AG09309 (cell line): Measurements from ENCODE around the gene TNFSF8.

ENCODE experiments used
- DNase-seq: peaks from one replicate; pipeline ENCODE4 v3.0.0-alpha.2; 2010; ENCODE audit warnings: low read depth
- H3K4me3 ChIP-seq: 2 replicates; pipeline ENCODE4 v1.5.1; 2011; ENCODE audit warnings: mild to moderate bottlenecking, low read depth, low read length, moderate library complexity; ENCODE audit not compliant: control insufficient read depth
- TF ChIP-seq, protein P1 (sequence below): IDR thresholded peaks from 2 replicates; pipeline ENCODE4 v1.5.1; 2011; ENCODE audit warnings: mild to moderate bottlenecking, low read depth, low read length, inconsistent platforms; ENCODE audit not compliant: insufficient read depth, control insufficient read depth; ENCODE audit errors: missing control alignments

TNFSF8 gene, protein sequence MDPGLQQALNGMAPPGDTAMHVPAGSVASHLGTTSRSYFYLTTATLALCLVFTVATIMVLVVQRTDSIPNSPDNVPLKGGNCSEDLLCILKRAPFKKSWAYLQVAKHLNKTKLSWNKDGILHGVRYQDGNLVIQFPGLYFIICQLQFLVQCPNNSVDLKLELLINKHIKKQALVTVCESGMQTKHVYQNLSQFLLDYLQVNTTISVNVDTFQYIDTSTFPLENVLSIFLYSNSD

DNA sequence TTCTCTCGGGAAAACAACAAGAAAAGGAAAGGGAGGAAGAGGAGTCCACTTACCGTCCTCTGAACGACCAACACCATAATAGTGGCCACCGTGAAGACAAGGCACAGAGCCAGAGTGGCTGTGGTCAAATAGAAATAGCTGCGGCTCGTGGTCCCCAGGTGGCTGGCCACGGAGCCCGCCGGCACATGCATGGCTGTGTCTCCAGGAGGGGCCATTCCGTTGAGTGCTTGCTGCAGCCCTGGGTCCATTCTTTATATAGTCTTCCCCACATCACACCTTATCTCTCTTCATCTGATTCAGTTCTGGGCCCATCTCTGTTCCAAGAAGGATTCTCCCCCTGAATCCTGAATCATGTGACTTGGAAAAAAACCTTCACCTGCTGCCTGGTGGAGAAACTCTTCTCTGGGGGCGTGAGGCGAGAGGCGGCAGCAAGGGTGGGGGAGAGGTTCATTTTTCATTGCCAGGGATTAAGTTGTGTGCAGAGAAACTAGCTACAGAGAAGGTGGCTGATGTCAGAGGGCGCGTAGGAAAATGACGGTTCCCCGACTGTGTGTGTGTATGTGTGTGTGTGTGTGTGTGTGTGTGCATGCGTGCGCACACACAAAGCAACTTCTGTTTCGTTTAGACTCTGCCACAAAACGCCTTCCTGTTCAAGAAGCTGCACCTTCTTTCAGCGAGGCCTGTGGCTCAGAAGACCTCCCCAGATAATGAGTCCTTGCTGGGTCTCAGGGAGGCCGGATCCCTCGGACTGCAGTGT, at the start of gene TNFSF8:
Gene TNFSF8, minus strand, starts transcription at position 536 of the 757 bp plus-strand sequence. Its CDS starts 288 bp downstream, at position 248.
- TF ChIP-seq, protein P1, sequence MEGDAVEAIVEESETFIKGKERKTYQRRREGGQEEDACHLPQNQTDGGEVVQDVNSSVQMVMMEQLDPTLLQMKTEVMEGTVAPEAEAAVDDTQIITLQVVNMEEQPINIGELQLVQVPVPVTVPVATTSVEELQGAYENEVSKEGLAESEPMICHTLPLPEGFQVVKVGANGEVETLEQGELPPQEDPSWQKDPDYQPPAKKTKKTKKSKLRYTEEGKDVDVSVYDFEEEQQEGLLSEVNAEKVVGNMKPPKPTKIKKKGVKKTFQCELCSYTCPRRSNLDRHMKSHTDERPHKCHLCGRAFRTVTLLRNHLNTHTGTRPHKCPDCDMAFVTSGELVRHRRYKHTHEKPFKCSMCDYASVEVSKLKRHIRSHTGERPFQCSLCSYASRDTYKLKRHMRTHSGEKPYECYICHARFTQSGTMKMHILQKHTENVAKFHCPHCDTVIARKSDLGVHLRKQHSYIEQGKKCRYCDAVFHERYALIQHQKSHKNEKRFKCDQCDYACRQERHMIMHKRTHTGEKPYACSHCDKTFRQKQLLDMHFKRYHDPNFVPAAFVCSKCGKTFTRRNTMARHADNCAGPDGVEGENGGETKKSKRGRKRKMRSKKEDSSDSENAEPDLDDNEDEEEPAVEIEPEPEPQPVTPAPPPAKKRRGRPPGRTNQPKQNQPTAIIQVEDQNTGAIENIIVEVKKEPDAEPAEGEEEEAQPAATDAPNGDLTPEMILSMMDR, result no peak
- H3K4me3 ChIP-seq, result no peak within 1 kb of the TSS
- DNase-seq, result no peak

DNA sequence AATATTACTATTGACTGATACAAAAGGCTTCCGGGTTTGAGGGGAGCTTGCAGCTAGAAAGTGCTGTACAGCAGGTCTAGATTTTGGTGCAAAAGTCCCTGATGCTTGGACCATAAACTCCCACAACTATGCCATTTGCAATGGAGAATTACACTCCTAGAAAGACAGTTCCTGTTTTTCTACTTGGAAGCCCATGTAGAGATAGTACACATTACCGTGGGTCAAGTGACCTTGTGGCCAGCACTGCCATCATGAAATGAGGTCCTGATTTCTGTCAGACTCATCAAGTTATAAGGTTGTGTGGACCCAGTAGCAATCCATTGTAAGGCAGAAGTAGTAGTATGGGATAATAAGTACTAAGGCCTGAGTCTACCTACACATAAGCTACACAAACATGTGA, 42.8 kb upstream of the TNFSF8 start:
- TF ChIP-seq, protein P1, result no peak
- no peak overlapping the region for H3K4me3 ChIP-seq
- no peak for DNase-seq

DNA sequence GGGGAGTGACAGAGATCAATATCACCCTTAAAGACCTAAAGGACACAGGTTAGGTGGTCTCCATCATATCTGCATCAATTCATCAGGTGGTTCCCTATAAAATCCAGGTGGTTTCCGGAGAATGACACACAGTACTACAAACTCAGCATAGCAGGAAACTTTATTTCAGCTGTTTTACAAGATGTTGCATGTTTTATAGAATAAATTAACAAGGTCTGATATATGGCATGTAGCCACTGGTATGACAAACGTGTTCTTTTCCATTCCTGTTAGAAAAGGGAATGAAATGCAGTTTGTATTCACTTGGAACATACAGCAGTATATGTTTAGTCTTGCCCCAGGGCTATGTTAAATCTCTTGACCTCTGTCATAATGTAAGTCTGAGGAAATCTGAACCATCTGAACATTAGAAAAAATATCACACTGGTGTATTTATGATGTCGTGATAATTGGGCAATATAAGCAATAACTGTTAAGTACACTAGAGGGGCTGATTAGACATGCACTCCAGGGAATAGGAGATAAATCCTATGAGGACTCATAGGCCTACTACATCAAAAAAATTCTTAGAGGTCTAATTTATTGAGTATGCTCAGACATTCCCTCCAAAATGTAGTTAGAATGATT, 42.2 kb upstream of the TNFSF8 start:
- no peak for DNase-seq
- TF ChIP-seq, protein P1, result no peak
- H3K4me3 ChIP-seq, result no peak overlapping the region

DNA sequence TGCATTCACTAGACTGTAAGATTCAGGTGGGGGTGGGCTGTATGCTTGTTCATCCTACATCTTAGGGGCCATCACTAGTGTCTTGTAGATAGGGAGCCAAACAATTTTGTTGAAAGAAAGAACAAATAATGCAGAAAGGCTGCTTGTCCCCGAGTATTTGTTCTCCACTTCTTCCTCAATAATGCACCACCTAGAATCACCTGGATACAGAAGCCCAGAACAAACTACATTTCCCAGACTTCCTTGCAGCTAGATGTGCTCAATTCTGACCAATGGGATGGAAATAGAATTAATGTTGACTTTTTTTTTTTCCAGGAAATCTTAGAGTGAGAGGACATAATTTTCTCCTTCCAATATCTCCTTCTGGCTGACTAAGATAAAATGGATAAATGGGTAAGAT, 38.9 kb upstream of the TNFSF8 start:
- TF ChIP-seq, protein P1, result no peak
- no peak overlapping the region for H3K4me3 ChIP-seq
- DNase-seq, result no peak

DNA sequence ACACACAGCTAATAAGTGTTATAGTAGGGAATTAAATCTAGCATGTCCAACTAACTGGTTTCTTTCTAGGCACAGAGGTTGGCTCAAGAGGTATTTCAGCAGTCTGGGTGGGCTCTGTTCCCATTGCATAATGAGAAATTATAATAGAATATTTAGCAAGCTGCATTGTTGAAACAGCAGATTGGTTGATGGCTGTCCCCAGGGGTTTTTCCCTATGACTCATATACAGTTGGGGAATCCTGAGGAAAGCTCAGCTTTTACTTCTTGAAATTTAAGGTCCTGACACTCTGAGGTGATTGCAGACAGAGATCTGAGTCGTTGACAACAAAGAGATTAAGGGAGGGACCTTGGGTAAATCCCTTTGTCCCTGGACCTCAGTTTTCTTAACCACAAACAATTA, 38.3 kb upstream of the TNFSF8 start:
- TF ChIP-seq, protein P1, result no peak
- no peak overlapping the region for H3K4me3 ChIP-seq
- DNase-seq, result no peak

DNA sequence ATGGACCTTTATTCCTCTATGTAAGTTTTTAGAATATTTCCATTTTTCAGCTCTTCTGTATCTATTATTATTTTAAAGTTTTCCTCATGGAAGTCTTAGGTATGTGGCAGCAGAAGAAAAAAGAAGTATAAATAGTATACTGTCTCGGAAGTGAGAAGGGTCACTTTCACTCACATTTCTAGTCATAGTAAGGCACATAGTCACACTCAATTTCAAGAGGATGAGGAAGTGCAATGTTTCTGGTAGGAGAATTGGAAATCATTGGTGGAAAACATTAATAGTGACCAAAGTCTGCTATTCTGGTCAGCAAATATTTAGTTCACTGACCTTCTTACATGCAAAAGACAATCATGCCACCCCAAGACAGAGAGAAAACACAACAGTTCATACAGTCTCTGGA, 35.2 kb upstream of the TNFSF8 start:
- TF ChIP-seq, protein P1, result no peak

More for the DNA sequence above, 35.2 kb upstream of the TNFSF8 start:
- DNase-seq, result no peak
- H3K4me3 ChIP-seq, result no peak overlapping the region
